Panc1 (cell line): ENCODE measurements around the gene SETD5. TPM values are rescaled to one million over a fixed set of nuclear protein-coding genes. Genes with fewer than 3 reads are reported as not detected.
A peak's percentile ranks its signal among the peaks of the same experiment; 100 is the strongest.

Source experiments
- ATAC-seq: fragments of 200-7000 bp; cut with Tn5 transposase; 2 replicates; pipeline ENCODE4 v1.9.1; 2020; ENCODE audit warnings: mild to moderate bottlenecking, moderate library complexity
- BruUV-seq: library from RNA; stranded (reverse); fragments of 400-500 nt; replicated peaks from 2 replicates; lab custom pipeline; 2021; lab: Mats Ljungman, UMichigan
- CTCF ChIA-PET: fragments of 300-600 bp; sonication (Branson Sonifier 250); formaldehyde crosslinking; loops from one replicate; lab custom pipeline; 2022; ENCODE audit warnings: antibody characterized with exemption; lab: Charles Lee
- POLR2A ChIA-PET: fragments of 300-600 bp; sonication (Branson Sonifier 250); formaldehyde crosslinking; loops from one replicate; lab custom pipeline; 2022; ENCODE audit warnings: antibody characterized with exemption; lab: Charles Lee
- DNase-seq: peaks from one replicate; pipeline ENCODE4 v3.0.0-alpha.2; 2010; ENCODE audit warnings: low read depth, low spot score
- H3K27ac ChIP-seq: 2 replicates; pipeline ENCODE4 v1.5.1; 2011; ENCODE audit warnings: mild to moderate bottlenecking, low read length, inconsistent platforms
- H3K27me3 ChIP-seq: fragments of 200-500 bp; sonication (Bioruptor generic); 2 replicates; pipeline ENCODE4 v1.6.0; 2014; ENCODE audit warnings: low read length, inconsistent platforms; ENCODE audit not compliant: control insufficient read depth, insufficient read depth
- H3K36me3 ChIP-seq: fragments of 200-500 bp; sonication (Bioruptor generic); 2 replicates; pipeline ENCODE4 v1.5.1; 2014; ENCODE audit warnings: inconsistent platforms, mild to moderate bottlenecking, low read length, moderate library complexity; ENCODE audit not compliant: control insufficient read depth, insufficient read depth
- H3K4me1 ChIP-seq: 2 replicates; pipeline ENCODE4 v1.5.1; 2011; ENCODE audit warnings: inconsistent platforms, mild to moderate bottlenecking, low read length, moderate library complexity; ENCODE audit not compliant: control insufficient read depth, insufficient read depth
- H3K4me3 ChIP-seq, 2 experiments: 2 replicates each; pipeline ENCODE4 v1.5.1; 2011 to 2012; ENCODE audit warnings: low read depth in 2 of 2, low read length in 2 of 2, mild to moderate bottlenecking in 2 of 2, inconsistent platforms in 1 of 2, moderate library complexity in 1 of 2
- H3K9me3 ChIP-seq: fragments of 200-500 bp; sonication (Bioruptor generic); 2 replicates; pipeline ENCODE4 v1.5.1; 2014; ENCODE audit warnings: low read depth, mild to moderate bottlenecking, inconsistent platforms, low read length, moderate library complexity; ENCODE audit not compliant: control insufficient read depth, insufficient read depth
- POLR2AphosphoS5 ChIP-seq: IDR thresholded peaks from 2 replicates; pipeline ENCODE4 v1.6.1; 2012; ENCODE audit warnings: mild to moderate bottlenecking, low read depth, low read length, moderate library complexity
- SIN3A ChIP-seq: IDR thresholded peaks from 2 replicates; pipeline ENCODE4 v1.6.1; 2012; ENCODE audit warnings: low read depth, mild to moderate bottlenecking, low read length, moderate library complexity, borderline replicate concordance; ENCODE audit not compliant: insufficient read depth
- TCF7L2 ChIP-seq: IDR thresholded peaks from 2 replicates; pipeline ENCODE4 v1.6.1; 2011; ENCODE audit warnings: mild to moderate bottlenecking, low read depth, low read length, inconsistent platforms
- in situ Hi-C: cut with HindIII; loops from 2 replicates; pipeline ENCODE4 v1.10.0; 2016; ENCODE audit warnings: low sequenced_read_pairs, low pct_unique_long_range_greater_than_20kb
- intact Hi-C: fragments of 100-400 bp; cut with micrococcal nuclease; formaldehyde crosslinking; loops from one replicate; pipeline ENCODE4 v1.10.0; 2022; ENCODE audit not compliant: unreplicated experiment
- total RNA-seq: library from RNA; stranded (reverse); gene quantifications from one replicate; pipeline ENCODE4 v1.2.1, GENCODE V29; 2021; ENCODE audit not compliant: unreplicated experiment
- TF ChIP-seq, protein P1 (sequence below), 2 experiments: IDR thresholded peaks; 2 replicates each; pipeline ENCODE4 v1.6.1; 2011 to 2012; ENCODE audit warnings: low read depth in 2 of 2, control low read depth in 1 of 2, low read length in 1 of 2, mild to moderate bottlenecking in 1 of 2, moderate library complexity in 1 of 2; ENCODE audit not compliant: insufficient read depth in 1 of 2
- TF ChIP-seq, protein P2 (sequence below): fragments of 450-650 bp; IDR thresholded peaks from 2 replicates; pipeline ENCODE4 v1.5.1; 2017; ENCODE audit warnings: mild to moderate bottlenecking

Gene SETD5
- total RNA-seq, 1 experiment from 2014 or later, result 69.4 TPM

DNA sequence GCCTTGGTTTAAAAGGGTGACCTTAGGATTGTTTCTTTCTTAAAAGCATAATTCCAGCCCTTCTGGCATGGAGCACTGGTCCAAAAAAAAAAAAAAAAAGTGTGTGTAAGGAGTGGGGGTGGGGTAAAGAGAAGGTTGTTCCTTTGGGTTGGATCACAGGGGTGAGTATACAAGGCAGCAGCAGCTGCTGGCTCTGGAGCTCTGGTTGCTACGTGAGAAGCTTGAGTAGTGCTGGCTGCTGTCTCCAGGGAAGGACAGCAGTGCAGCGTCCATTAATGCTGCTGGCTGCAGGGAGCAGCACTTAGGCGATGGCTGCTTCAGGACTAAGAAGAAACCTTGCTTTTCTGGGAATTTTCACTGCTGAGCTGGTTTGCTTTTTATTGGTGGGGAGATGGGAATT is 2.3 kb downstream of the SETD5 start:
- no TSS peak for BruUV-seq
- peaks cover 9% of the 10 kb centered on the region; the same call in 1 of the 2 replicates for H3K36me3 ChIP-seq
- no peak for TF ChIP-seq POLR2AphosphoS5
- TF ChIP-seq, protein P1, sequence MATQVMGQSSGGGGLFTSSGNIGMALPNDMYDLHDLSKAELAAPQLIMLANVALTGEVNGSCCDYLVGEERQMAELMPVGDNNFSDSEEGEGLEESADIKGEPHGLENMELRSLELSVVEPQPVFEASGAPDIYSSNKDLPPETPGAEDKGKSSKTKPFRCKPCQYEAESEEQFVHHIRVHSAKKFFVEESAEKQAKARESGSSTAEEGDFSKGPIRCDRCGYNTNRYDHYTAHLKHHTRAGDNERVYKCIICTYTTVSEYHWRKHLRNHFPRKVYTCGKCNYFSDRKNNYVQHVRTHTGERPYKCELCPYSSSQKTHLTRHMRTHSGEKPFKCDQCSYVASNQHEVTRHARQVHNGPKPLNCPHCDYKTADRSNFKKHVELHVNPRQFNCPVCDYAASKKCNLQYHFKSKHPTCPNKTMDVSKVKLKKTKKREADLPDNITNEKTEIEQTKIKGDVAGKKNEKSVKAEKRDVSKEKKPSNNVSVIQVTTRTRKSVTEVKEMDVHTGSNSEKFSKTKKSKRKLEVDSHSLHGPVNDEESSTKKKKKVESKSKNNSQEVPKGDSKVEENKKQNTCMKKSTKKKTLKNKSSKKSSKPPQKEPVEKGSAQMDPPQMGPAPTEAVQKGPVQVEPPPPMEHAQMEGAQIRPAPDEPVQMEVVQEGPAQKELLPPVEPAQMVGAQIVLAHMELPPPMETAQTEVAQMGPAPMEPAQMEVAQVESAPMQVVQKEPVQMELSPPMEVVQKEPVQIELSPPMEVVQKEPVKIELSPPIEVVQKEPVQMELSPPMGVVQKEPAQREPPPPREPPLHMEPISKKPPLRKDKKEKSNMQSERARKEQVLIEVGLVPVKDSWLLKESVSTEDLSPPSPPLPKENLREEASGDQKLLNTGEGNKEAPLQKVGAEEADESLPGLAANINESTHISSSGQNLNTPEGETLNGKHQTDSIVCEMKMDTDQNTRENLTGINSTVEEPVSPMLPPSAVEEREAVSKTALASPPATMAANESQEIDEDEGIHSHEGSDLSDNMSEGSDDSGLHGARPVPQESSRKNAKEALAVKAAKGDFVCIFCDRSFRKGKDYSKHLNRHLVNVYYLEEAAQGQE (IDR thresholded peaks at IDR 0.05; ENCODE audit: insufficient read depth in 1 of 2, low read depth in 2 of 2, low read length in 1 of 2), result no peak
- TF ChIP-seq, protein P2, sequence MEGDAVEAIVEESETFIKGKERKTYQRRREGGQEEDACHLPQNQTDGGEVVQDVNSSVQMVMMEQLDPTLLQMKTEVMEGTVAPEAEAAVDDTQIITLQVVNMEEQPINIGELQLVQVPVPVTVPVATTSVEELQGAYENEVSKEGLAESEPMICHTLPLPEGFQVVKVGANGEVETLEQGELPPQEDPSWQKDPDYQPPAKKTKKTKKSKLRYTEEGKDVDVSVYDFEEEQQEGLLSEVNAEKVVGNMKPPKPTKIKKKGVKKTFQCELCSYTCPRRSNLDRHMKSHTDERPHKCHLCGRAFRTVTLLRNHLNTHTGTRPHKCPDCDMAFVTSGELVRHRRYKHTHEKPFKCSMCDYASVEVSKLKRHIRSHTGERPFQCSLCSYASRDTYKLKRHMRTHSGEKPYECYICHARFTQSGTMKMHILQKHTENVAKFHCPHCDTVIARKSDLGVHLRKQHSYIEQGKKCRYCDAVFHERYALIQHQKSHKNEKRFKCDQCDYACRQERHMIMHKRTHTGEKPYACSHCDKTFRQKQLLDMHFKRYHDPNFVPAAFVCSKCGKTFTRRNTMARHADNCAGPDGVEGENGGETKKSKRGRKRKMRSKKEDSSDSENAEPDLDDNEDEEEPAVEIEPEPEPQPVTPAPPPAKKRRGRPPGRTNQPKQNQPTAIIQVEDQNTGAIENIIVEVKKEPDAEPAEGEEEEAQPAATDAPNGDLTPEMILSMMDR, result no peak
- TF ChIP-seq TCF7L2, result no peak
- TF ChIP-seq SIN3A, result no peak
- no peaks in the 10 kb centered on the region for H3K9me3 ChIP-seq
- in situ Hi-C loops, result no loop called here
- peak overlapping the region; percentile 98 for H3K27ac ChIP-seq
- intact Hi-C loops, result loop anchor here (2.0 kb wide), 1 partner anchor 23 kb away; no protein-coding TSS in a partner anchor
- no peak for ATAC-seq
- DNase-seq, result no peak
- H3K4me1 ChIP-seq, result peaks cover 47% of the 10 kb centered on the region
- POLR2A ChIA-PET, result no interaction called here
- peak overlapping the region; percentile 82 to 94 for H3K4me3 ChIP-seq
- no peaks in the 10 kb centered on the region for H3K27me3 ChIP-seq
- CTCF ChIA-PET, result interaction anchor here (0.7 kb wide), 1 partner anchor 20 kb away, joined by 7 read pairs; no protein-coding TSS in a partner anchor

DNA sequence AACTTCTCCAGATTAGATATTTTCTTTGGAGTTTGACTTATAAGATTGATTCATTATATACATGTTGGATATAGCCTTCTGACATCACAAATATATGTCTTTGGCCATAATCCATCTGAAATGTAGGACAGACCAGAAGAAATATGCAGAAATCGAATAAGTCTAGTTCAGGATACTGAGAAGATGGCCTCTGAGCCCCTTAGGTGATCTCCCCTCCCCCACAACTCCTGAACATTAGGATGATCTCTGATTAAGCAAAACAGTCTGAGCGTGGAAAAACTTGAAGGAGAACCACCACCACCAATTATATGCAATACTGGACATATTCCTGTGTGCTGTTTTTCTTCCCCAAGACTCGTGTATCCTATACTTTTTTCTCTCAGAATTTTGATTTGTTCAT is 3.2 kb downstream of the SETD5 start:
- no peaks in the 10 kb centered on the region for H3K9me3 ChIP-seq
- peak overlapping the region; percentile 47 to 82 for H3K4me3 ChIP-seq
- peaks cover 8% of the 10 kb centered on the region; the same call in 1 of the 2 replicates for H3K36me3 ChIP-seq
- POLR2A ChIA-PET, result interaction anchor here (0.5 kb wide), 1 partner anchor 18 kb away, joined by 6 read pairs; no protein-coding TSS in a partner anchor
- no peak for DNase-seq
- H3K4me1 ChIP-seq, result peaks cover 51% of the 10 kb centered on the region
- H3K27me3 ChIP-seq, result no peaks in the 10 kb centered on the region
- no TSS peak for BruUV-seq
- intact Hi-C loops, result no loop called here
- CTCF ChIA-PET, result no interaction called here
- H3K27ac ChIP-seq, result peak overlapping the region; percentile 42
- TF ChIP-seq, protein P1 (IDR thresholded peaks at IDR 0.05; ENCODE audit: insufficient read depth in 1 of 2, low read depth in 2 of 2, low read length in 1 of 2), result no peak
- TF ChIP-seq, protein P2, result no peak
- TF ChIP-seq POLR2AphosphoS5, result no peak
- TF ChIP-seq TCF7L2, result no peak
- TF ChIP-seq SIN3A, result no peak
- in situ Hi-C loops, result no loop called here
- ATAC-seq, result no peak
